ENCODE measurements around the gene SUZ12.
"Not testable (repeated sequence)": the region's sequence is repeated elsewhere in the genome, so short reads cannot be mapped to it uniquely, and the experiment has no call there.

Gene SUZ12

GRCh38 chr17:31907342-31907962 is 29.4 kb upstream of the SUZ12 start:
- H3K9me3 ChIP-seq (ENCODE audit: control insufficient read depth, low read length), result no peaks in the 10 kb centered on the region
- no peaks in the 10 kb centered on the region for H3K4me1 ChIP-seq
- H3K27me3 ChIP-seq (ENCODE audit: control insufficient read depth, insufficient read depth, low read length), result no peaks in the 10 kb centered on the region
- no peaks in the 10 kb centered on the region for H3K79me2 ChIP-seq
- no peak overlapping the region for H3K27ac ChIP-seq
- H2AFZ ChIP-seq, result peak overlapping the region; percentile 54
- H3K4me3 ChIP-seq (ENCODE audit: low read depth, low read length), result no peak overlapping the region
- no peak overlapping the region for H3K4me2 ChIP-seq (ENCODE audit: low read length)
- H3K9ac ChIP-seq, result no peak overlapping the region
- TF ChIP-seq CTCF (IDR thresholded peaks at IDR 0.05), result no peak
- no peaks in the 10 kb centered on the region for H3K36me3 ChIP-seq (ENCODE audit: control insufficient read depth, insufficient read depth, low read length)

GRCh38 chr17:31908386-31908785 is 28.4 kb upstream of the SUZ12 start:
- no peak overlapping the region for H3K27ac ChIP-seq
- no peaks in the 10 kb centered on the region for H3K4me1 ChIP-seq
- no peak overlapping the region for H3K4me2 ChIP-seq (ENCODE audit: low read length)
- H3K27me3 ChIP-seq (ENCODE audit: control insufficient read depth, insufficient read depth, low read length), result no peaks in the 10 kb centered on the region
- H3K36me3 ChIP-seq (ENCODE audit: control insufficient read depth, insufficient read depth, low read length), result no peaks in the 10 kb centered on the region
- H3K79me2 ChIP-seq, result no peaks in the 10 kb centered on the region
- no peaks in the 10 kb centered on the region for H3K9me3 ChIP-seq (ENCODE audit: control insufficient read depth, low read length)
- no peak overlapping the region for H3K9ac ChIP-seq
- no peak overlapping the region for H2AFZ ChIP-seq
- H3K4me3 ChIP-seq (ENCODE audit: low read depth, low read length), result no peak overlapping the region
- no peak for TF ChIP-seq CTCF (IDR thresholded peaks at IDR 0.05)

GRCh38 chr17:31912705-31913104 is 24.1 kb upstream of the SUZ12 start:
- H3K79me2 ChIP-seq; H3K4me3 ChIP-seq (ENCODE audit: low read depth, low read length); H3K4me2 ChIP-seq (ENCODE audit: low read length); H3K9ac ChIP-seq; H3K27ac ChIP-seq; H3K9me3 ChIP-seq (ENCODE audit: control insufficient read depth, low read length); H3K4me1 ChIP-seq; H2AFZ ChIP-seq; H3K36me3 ChIP-seq (ENCODE audit: control insufficient read depth, insufficient read depth, low read length); H3K27me3 ChIP-seq (ENCODE audit: control insufficient read depth, insufficient read depth, low read length): not testable (repeated sequence)

GRCh38 chr17:31915456-31916100 is 21.2 kb upstream of the SUZ12 start:
- Histone ChIP-seq H2AFZ (no peak overlapping the region), H3K9me3 (ENCODE audit: control insufficient read depth, low read length) (no peaks in the 10 kb centered on the region), H3K27me3 (ENCODE audit: control insufficient read depth, insufficient read depth, low read length) (no peaks in the 10 kb centered on the region), H3K4me3 (ENCODE audit: low read depth, low read length) (no peak overlapping the region), H3K36me3 (ENCODE audit: control insufficient read depth, insufficient read depth, low read length) (no peaks in the 10 kb centered on the region), H3K27ac (no peak overlapping the region), H3K79me2 (no peaks in the 10 kb centered on the region), H3K4me1 (no peaks in the 10 kb centered on the region), H3K9ac (no peak overlapping the region), H3K4me2 (ENCODE audit: low read length) (no peak overlapping the region)
- no peak for TF ChIP-seq CTCF (IDR thresholded peaks at IDR 0.05)

- Histone ChIP-seq H3K4me3 (ENCODE audit: low read depth, low read length) (no peak overlapping the region), H3K9me3 (ENCODE audit: control insufficient read depth, low read length) (no peaks in the 10 kb centered on the region)
Observed at GRCh38 chr17:31916491-31917064, 20.2 kb upstream of the SUZ12 start.

More at GRCh38 chr17:31916491-31917064, 20.2 kb upstream of the SUZ12 start:
- Histone ChIP-seq H3K4me2 (ENCODE audit: low read length) (no peak overlapping the region), H2AFZ (peak overlapping the region; percentile 38), H3K9ac (no peak overlapping the region), H3K4me1 (no peaks in the 10 kb centered on the region), H3K27me3 (ENCODE audit: control insufficient read depth, insufficient read depth, low read length) (no peaks in the 10 kb centered on the region), H3K36me3 (ENCODE audit: control insufficient read depth, insufficient read depth, low read length) (no peaks in the 10 kb centered on the region), H3K79me2 (no peaks in the 10 kb centered on the region), H3K27ac (no peak overlapping the region)
- TF ChIP-seq CTCF (IDR thresholded peaks at IDR 0.05), result no peak
